ENCODE measurements around the gene ITGB2. TPM values are rescaled to one million over a fixed set of nuclear protein-coding genes. Genes with fewer than 3 reads are reported as not detected.

The ITGB2 gene
- total RNA-seq, 4 donors from 2014 or later = 11.2 to 18.8 (median 15.3) TPM

DNA sequence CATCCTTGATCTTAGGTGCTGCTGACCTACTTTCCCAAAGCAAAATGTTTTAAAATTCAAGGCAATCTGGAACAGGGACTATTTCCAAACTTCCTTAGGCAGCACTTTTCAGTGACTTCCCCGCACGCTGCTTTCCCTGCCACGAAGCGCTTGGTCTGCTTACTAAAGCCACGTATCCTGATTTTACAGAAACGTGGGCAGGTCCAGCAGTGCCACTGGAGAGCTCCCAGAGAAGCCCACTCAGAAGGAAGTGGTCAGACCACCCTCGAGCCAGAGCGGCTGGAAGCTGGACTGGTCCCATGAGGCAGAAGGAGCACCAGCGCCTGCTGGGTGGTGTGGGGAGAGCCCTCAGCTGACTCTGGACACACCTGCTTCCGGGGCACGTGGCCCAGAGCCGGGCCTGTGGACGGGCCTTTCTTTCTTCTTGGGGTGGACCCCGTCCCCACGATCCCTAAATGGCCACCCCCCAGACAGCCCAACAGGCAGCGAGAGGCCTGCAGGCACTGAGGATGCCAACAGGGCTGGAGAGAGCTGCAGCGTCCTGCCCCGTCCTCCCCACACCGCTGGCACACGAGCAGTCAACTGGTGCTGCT lies 70.4 kb downstream of the ITGB2 start:
- TF ChIP-seq, protein P1, sequence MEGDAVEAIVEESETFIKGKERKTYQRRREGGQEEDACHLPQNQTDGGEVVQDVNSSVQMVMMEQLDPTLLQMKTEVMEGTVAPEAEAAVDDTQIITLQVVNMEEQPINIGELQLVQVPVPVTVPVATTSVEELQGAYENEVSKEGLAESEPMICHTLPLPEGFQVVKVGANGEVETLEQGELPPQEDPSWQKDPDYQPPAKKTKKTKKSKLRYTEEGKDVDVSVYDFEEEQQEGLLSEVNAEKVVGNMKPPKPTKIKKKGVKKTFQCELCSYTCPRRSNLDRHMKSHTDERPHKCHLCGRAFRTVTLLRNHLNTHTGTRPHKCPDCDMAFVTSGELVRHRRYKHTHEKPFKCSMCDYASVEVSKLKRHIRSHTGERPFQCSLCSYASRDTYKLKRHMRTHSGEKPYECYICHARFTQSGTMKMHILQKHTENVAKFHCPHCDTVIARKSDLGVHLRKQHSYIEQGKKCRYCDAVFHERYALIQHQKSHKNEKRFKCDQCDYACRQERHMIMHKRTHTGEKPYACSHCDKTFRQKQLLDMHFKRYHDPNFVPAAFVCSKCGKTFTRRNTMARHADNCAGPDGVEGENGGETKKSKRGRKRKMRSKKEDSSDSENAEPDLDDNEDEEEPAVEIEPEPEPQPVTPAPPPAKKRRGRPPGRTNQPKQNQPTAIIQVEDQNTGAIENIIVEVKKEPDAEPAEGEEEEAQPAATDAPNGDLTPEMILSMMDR (IDR thresholded peaks at IDR 0.05) = no peak
- TF ChIP-seq EP300 (IDR thresholded peaks at IDR 0.05) = no peak
- no peak for TF ChIP-seq POLR2A (IDR thresholded peaks at IDR 0.05)
- no peak for TF ChIP-seq POLR2AphosphoS5 (IDR thresholded peaks at IDR 0.05)
- no peaks in the 10 kb centered on the region for H3K27me3 ChIP-seq
- H3K4me1 ChIP-seq = peaks cover 20% of the 10 kb centered on the region
- 92% methylated on average over 13 of the region's 20 CpGs for WGBS
- H3K4me3 ChIP-seq = no peak overlapping the region
- H3K36me3 ChIP-seq = peaks cover 64% of the 10 kb centered on the region
- no peaks in the 10 kb centered on the region for H3K9me3 ChIP-seq
- DNase-seq (ENCODE audit: low spot score in 2 of 2) = peak in 1 of 2 donors; percentile 57
- no peak overlapping the region for H3K27ac ChIP-seq

DNA sequence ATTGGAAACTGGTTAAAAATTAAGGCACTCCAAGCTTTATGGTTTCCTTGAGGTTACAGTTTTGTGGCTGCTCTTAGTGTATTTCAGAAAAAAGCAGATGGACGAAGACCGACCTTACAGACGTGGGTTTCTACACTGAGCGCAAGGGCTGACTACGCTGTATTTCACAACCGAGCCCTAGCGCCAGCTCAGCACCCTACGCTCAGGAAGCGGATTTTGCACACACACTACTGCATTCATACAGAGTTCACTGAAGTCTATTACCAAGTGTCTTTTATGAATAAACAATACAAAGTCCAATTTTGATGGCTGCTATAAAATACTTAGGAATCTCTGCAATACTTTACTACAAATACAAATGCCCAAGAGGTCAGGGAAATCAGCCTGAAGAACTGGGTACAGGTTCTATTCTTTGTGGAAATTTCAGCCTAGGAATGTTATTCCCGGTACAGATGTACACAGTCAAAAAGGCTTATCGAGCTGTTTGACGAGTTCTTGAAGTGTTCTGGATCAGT lies 71.0 kb downstream of the ITGB2 start:
- TF ChIP-seq, protein P1 (IDR thresholded peaks at IDR 0.05) = no peak
- TF ChIP-seq POLR2AphosphoS5 (IDR thresholded peaks at IDR 0.05) (no peak), EP300 (IDR thresholded peaks at IDR 0.05) (no peak), POLR2A (IDR thresholded peaks at IDR 0.05) (no peak)
- peaks cover 22% of the 10 kb centered on the region for H3K4me1 ChIP-seq
- no peak for DNase-seq (ENCODE audit: low spot score in 2 of 2)
- no peak overlapping the region for H3K4me3 ChIP-seq
- 93% methylated on average over 12 of the region's 12 CpGs for WGBS
- H3K27me3 ChIP-seq = no peaks in the 10 kb centered on the region
- H3K36me3 ChIP-seq = peaks cover 58% of the 10 kb centered on the region
- H3K27ac ChIP-seq = no peak overlapping the region
- H3K9me3 ChIP-seq = no peaks in the 10 kb centered on the region

DNA sequence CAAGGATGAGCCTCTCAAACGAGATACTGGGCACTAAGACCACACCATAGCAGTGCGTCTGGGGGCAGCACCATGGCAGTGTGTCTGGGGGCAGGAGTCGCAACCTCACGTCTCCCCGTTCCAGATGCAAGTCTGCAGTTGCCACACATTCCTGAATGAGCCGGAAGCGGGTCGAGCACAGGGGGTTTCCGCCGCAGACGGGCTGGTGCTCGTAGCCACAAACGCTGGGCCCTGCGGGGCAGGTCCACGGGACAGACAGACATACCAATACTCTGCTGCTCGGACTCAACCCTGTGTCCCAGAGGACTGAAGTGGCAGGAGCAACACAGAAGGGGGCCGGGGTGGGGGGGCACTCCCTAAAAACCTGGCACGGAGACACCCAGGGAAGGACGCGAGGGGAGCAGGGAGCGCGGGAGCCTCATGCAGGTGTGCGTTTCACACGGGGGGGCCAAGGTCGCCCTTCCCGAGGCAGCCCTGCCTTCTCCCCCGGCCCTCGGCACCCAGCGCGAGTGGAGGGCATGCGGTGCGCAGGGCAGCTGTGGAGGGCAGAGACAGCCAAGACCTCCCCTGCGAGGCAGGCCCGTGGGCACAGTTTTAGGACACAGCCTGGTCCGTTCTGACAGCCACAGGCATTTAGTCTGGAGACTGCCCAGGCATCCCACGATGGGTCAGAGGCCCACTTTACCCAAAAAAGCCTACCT lies 71.7 kb downstream of the ITGB2 start:
- Histone ChIP-seq H3K27me3 (no peaks in the 10 kb centered on the region), H3K4me3 (no peak overlapping the region), H3K36me3 (peaks cover 51% of the 10 kb centered on the region), H3K4me1 (peaks cover 22% of the 10 kb centered on the region), H3K27ac (no peak overlapping the region), H3K9me3 (no peaks in the 10 kb centered on the region)
- peak in 1 of 2 donors; percentile 53 for DNase-seq (ENCODE audit: low spot score in 2 of 2)
- 94% methylated on average over 12 of the region's 36 CpGs for WGBS
- TF ChIP-seq EP300 (IDR thresholded peaks at IDR 0.05) (no peak), POLR2A (IDR thresholded peaks at IDR 0.05) (no peak)

DNA sequence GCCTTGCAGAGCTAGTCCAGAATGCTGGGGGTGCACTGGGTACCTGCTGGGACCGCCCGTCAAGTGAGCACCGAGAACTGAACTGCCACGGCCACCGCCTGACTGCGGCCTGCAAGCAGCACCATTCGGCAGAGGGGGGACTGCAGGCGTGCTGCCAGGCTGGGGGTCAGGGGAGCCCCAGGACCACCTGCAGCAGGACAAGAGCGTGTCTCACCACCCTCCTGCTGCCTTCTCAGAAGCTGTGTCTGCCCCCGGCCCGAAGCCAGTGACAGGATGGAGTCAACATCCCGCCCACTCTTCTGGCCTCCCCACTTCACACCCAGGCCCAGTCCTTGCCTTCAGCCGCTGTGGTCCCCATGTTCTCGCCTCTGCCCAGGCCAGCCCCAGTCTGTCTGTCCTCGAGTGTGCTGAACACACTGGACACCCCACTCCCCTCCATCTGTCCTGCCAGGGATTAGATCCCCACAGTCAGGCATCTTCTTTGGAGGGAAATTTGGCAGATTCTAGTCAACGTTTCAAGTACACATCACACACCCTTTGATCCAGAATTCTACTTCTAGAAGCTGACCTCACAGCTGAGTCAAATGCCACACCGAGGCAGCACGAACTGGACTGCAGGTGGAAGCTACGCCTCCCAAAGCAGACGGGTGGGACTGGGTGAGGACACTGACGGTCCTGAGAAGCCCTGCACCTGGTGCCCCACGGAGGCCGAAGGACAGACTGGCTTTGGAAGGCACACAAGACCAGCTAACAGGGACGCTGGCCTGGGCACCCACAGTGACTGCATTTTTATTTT lies 73.2 kb downstream of the ITGB2 start:
- no peak for TF ChIP-seq POLR2AphosphoS5 (IDR thresholded peaks at IDR 0.05)
- TF ChIP-seq EP300 (IDR thresholded peaks at IDR 0.05) = no peak
- no peak for TF ChIP-seq POLR2A (IDR thresholded peaks at IDR 0.05)
- TF ChIP-seq, protein P1 (IDR thresholded peaks at IDR 0.05) = no peak
- peaks cover 22% of the 10 kb centered on the region for H3K4me1 ChIP-seq
- no peak overlapping the region for H3K27ac ChIP-seq
- no peak for DNase-seq (ENCODE audit: low spot score in 2 of 2)
- WGBS = 91% methylated on average over 15 of the region's 24 CpGs
- no peaks in the 10 kb centered on the region for H3K9me3 ChIP-seq
- H3K4me3 ChIP-seq = no peak overlapping the region
- H3K36me3 ChIP-seq = peaks cover 36% of the 10 kb centered on the region
- no peaks in the 10 kb centered on the region for H3K27me3 ChIP-seq

DNA sequence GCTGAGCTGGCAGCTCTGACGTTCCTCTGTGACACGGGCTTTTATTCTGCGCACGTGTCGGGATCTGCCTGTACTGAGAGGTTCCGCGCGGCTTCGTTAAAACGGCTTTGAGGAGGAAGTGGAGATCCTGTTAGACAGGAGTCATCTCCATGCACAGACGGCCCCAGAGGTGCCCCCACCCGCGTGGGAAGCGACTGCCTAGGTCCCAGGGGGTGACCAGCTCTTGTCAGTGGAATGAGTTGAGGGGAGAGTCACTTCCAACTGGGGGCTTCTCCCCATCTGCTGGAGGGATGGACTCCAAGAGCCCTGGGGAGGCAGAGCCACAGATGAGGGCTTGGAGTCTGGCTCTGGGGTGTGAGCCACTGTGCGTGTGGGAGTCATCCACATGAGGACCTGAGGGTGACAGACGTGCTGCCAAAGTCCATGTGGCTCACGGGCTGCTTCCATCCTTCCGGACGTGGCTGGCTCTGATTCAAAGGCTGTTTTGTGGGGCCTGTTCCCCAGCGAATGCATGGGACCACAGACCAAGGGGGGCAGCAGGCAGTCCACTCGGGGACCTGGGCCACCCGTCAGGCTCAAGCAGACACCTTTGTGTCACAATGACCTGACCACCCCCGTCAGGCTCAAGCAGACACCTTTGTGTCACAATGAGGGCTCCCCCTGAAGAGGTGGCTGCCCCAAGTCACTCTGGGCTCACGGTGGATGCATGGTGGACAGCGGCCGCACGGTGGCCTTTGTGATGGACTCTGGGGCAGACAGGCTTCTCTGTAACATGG lies 74.0 kb downstream of the ITGB2 start:
- 3% methylated on average over 18 of the region's 27 CpGs for WGBS
- H3K27me3 ChIP-seq = no peaks in the 10 kb centered on the region
- no peak for TF ChIP-seq POLR2A (IDR thresholded peaks at IDR 0.05)
- TF ChIP-seq, protein P1 (IDR thresholded peaks at IDR 0.05) = no peak
- TF ChIP-seq POLR2AphosphoS5 (IDR thresholded peaks at IDR 0.05) = peak in 1 of 3 donors; percentile 8
- H3K27ac ChIP-seq = peak overlapping the region; percentile 60
- H3K4me1 ChIP-seq = peaks cover 22% of the 10 kb centered on the region
- peak overlapping the region; percentile 46 for H3K4me3 ChIP-seq
- peak in 1 of 2 donors; percentile 89 for DNase-seq (ENCODE audit: low spot score in 2 of 2)
- H3K9me3 ChIP-seq = no peaks in the 10 kb centered on the region
- peaks cover 34% of the 10 kb centered on the region for H3K36me3 ChIP-seq

All from suprapubic skin (tissue), 4 donors.